ENCODE measurements around the gene ZNF655. TPM values are rescaled to one million over a fixed set of nuclear protein-coding genes. Genes with fewer than 3 reads are reported as not detected.

Gene ZNF655
- total RNA-seq, 1 experiment from 2014 or later = 59.3 TPM

DNA sequence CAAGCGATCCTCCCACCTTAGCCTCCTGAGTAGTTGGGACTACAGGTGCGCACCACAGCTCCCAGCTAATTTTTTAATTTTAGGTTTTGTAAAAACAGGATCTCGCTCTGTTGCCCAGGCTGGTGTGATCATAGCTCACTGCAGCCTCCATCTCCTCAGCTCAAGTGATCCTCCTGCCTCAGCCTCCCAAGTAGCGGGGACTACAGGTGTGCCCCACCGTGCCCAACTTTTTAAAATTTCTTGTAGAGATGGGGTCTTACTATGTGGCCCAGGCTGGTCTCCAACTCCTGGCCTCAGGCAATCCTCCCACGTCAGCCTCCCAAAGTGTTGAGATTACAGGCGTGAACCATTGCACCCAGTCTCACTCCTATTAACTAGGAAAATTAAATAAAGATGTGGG, 47.1 kb downstream of the ZNF655 start:
- Histone ChIP-seq H3K27ac (ENCODE audit: low read depth, low read length, poor library complexity, severe bottlenecking) (no peak overlapping the region), H3K4me1 (ENCODE audit: insufficient read depth, low read length, poor library complexity, severe bottlenecking) (no peaks in the 10 kb centered on the region), H3K36me3 (ENCODE audit: insufficient read depth, low read length, poor library complexity, severe bottlenecking) (no peaks in the 10 kb centered on the region), H3K27me3 (replicated peaks; ENCODE audit: insufficient read depth, low read depth, low read length, poor library complexity) (no peaks in the 10 kb centered on the region), H3K4me3 (ENCODE audit: low read depth, low read length, poor library complexity, severe bottlenecking) (no peak overlapping the region), H3K9me3 (ENCODE audit: low read depth, low read length, poor library complexity, severe bottlenecking) (no peaks in the 10 kb centered on the region)
- BruUV-seq (replicated peaks) = no TSS peak
- ChIA-PET POLR2A (ENCODE audit: low non-redundant PET) (no interaction called here), CTCF (no interaction called here)
- DNase-seq (ENCODE audit: low spot score) = no peak
- TF ChIP-seq EZH2 (IDR thresholded peaks at IDR 0.05; ENCODE audit: borderline replicate concordance, low read depth, low read length, poor library complexity, severe bottlenecking) = no peak
- no peak for TF ChIP-seq CTCF (conservative IDR thresholded peaks at IDR 0.05; ENCODE audit: low read depth, low read length)
- intact Hi-C loops (cut with micrococcal nuclease; ENCODE audit: unreplicated experiment) = no loop called here

DNA sequence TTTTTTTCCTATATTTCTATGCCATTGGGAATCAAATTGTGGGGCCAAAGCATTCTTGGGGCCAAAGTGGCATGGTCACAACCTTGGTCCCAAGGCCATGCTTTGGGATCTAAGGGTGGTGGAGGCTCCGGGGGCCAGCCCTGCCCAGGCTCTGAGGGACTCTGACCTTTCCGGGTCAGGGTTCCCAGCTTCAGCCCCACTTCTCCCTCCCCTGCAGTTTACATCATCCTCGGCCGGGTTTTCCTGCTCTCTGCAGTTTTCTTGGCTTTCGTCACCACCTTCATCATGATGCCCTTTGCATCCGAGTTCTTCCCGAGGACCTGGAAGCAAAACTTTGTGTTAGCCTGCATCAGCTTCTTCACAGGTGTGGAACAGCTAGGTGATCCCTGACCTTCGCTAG, 48.1 kb downstream of the ZNF655 start:
- ChIA-PET POLR2A (ENCODE audit: low non-redundant PET) (interaction anchor here (0.6 kb wide), 1 partner anchor 177 kb away, joined by 3 read pairs; no protein-coding TSS in a partner anchor), CTCF (no interaction called here)
- H3K9me3 ChIP-seq (ENCODE audit: low read depth, low read length, poor library complexity, severe bottlenecking) = no peaks in the 10 kb centered on the region
- H3K27ac ChIP-seq (ENCODE audit: low read depth, low read length, poor library complexity, severe bottlenecking) = no peak overlapping the region
- H3K27me3 ChIP-seq (replicated peaks; ENCODE audit: insufficient read depth, low read depth, low read length, poor library complexity) = no peaks in the 10 kb centered on the region
- intact Hi-C loops (cut with micrococcal nuclease; ENCODE audit: unreplicated experiment) = no loop called here
- H3K4me3 ChIP-seq (ENCODE audit: low read depth, low read length, poor library complexity, severe bottlenecking) = no peak overlapping the region
- H3K36me3 ChIP-seq (ENCODE audit: insufficient read depth, low read length, poor library complexity, severe bottlenecking) = no peaks in the 10 kb centered on the region
- no peaks in the 10 kb centered on the region for H3K4me1 ChIP-seq (ENCODE audit: insufficient read depth, low read length, poor library complexity, severe bottlenecking)
- no peak for DNase-seq (ENCODE audit: low spot score)
- no peak for TF ChIP-seq CTCF (conservative IDR thresholded peaks at IDR 0.05; ENCODE audit: low read depth, low read length)
- no peak for TF ChIP-seq EZH2 (IDR thresholded peaks at IDR 0.05; ENCODE audit: borderline replicate concordance, low read depth, low read length, poor library complexity, severe bottlenecking)
- BruUV-seq (replicated peaks) = no TSS peak

DNA sequence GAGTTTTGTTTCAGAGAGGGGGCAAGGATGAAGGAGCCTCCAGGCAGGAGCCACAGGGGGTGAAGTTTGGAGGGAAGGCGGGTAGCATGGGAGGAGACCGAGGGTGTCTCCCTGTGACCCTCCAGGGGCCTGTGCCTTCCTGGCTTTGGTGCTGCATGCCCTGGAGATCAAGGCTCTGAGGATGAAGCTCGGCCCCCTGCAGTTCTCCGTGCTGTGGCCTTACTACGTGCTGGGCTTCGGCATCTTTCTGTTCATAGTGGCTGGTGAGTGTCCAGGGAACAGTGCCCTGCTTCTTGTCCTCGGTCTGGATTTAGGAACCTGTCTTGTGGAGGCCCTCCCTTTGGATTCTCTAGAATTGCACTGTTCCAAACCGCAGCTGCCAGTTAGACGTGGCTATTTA, 49.1 kb downstream of the ZNF655 start:
- no peak overlapping the region for H3K4me3 ChIP-seq (ENCODE audit: low read depth, low read length, poor library complexity, severe bottlenecking)
- no peaks in the 10 kb centered on the region for H3K4me1 ChIP-seq (ENCODE audit: insufficient read depth, low read length, poor library complexity, severe bottlenecking)
- DNase-seq (ENCODE audit: low spot score) = no peak
- no peak overlapping the region for H3K27ac ChIP-seq (ENCODE audit: low read depth, low read length, poor library complexity, severe bottlenecking)
- no TSS peak for BruUV-seq (replicated peaks)
- ChIA-PET POLR2A (ENCODE audit: low non-redundant PET) (no interaction called here), CTCF (no interaction called here)
- no peaks in the 10 kb centered on the region for H3K9me3 ChIP-seq (ENCODE audit: low read depth, low read length, poor library complexity, severe bottlenecking)
- no peaks in the 10 kb centered on the region for H3K27me3 ChIP-seq (replicated peaks; ENCODE audit: insufficient read depth, low read depth, low read length, poor library complexity)
- intact Hi-C loops (cut with micrococcal nuclease; ENCODE audit: unreplicated experiment) = no loop called here
- TF ChIP-seq EZH2 (IDR thresholded peaks at IDR 0.05; ENCODE audit: borderline replicate concordance, low read depth, low read length, poor library complexity, severe bottlenecking) (no peak), CTCF (conservative IDR thresholded peaks at IDR 0.05; ENCODE audit: low read depth, low read length) (no peak)
- no peaks in the 10 kb centered on the region for H3K36me3 ChIP-seq (ENCODE audit: insufficient read depth, low read length, poor library complexity, severe bottlenecking)

All from A673 (cell line).